M059J (cell line): ENCODE measurements around the gene NDUFB10. TPM values are rescaled to one million over a fixed set of nuclear protein-coding genes. Genes with fewer than 3 reads are reported as not detected.
"Not testable (repeated sequence)": the region's sequence is repeated elsewhere in the genome, so short reads cannot be mapped to it uniquely, and the experiment has no call there.

ENCODE experiments used
- DNase-seq: peaks from one replicate; pipeline ENCODE4 v3.0.0-alpha.2; 2012; ENCODE audit warnings: low read depth
- total RNA-seq: library from RNA; depleted of rRNA; stranded (reverse); fragments of >200 nt; shearing (Covaris generic); gene quantifications from 2 replicates; pipeline ENCODE4 v1.2.3, GENCODE V29; 2014

The NDUFB10 gene
- total RNA-seq, 1 experiment from 2014 or later, result 287 TPM

- DNase-seq, result no peak
Measured at GRCh38 chr16:1946495-1947368, 12.6 kb upstream of the NDUFB10 start.

- DNase-seq, result no peak
Measured at GRCh38 chr16:1947369-1947670, 12.0 kb upstream of the NDUFB10 start.

- DNase-seq, result no peak
Measured at GRCh38 chr16:1949507-1949906, 9.8 kb upstream of the NDUFB10 start.

GRCh38 chr16:1950047-1950446 lies 9.3 kb upstream of the NDUFB10 start:
- DNase-seq, result no peak

GRCh38 chr16:1950559-1950958 lies 8.8 kb upstream of the NDUFB10 start:
- DNase-seq, result no peak

GRCh38 chr16:1953734-1954133 lies 5.6 kb upstream of the NDUFB10 start:
- no peak for DNase-seq

GRCh38 chr16:1957434-1958142 lies 1.8 kb upstream of the NDUFB10 start:
- DNase-seq, result not testable (repeated sequence)

GRCh38 chr16:1958143-1958491 lies 1.2 kb upstream of the NDUFB10 start:
- not testable (repeated sequence) for DNase-seq

- no peak for DNase-seq
Measured at GRCh38 chr16:1958715-1959268, 546 bp upstream of the NDUFB10 start.

GRCh38 chr16:1960665-1961630 lies 1.6 kb downstream of the NDUFB10 start:
- DNase-seq, result peak; percentile 48

- peak; percentile 20 for DNase-seq
Measured at GRCh38 chr16:1961651-1962067, 2.3 kb downstream of the NDUFB10 start.

- not testable (repeated sequence) for DNase-seq
Measured at GRCh38 chr16:1962161-1963153, 3.1 kb downstream of the NDUFB10 start.

GRCh38 chr16:1963806-1964505 lies 4.6 kb downstream of the NDUFB10 start:
- DNase-seq, result peak; percentile 44

- peak; percentile 97 for DNase-seq
Measured at GRCh38 chr16:1964506-1965395, 5.4 kb downstream of the NDUFB10 start, which contains the start of gene RPS2. Gene RPS2 (minus strand): TSS chr16:1964826. CDS start chr16:1964625, 201 bp downstream.

- DNase-seq, result no peak
Measured at GRCh38 chr16:1965396-1966001, 6.2 kb downstream of the NDUFB10 start.

- no peak for DNase-seq
Measured at GRCh38 chr16:1966460-1966859, 7.1 kb downstream of the NDUFB10 start, which contains the start of gene RNF151. Gene RNF151 (plus strand): TSS chr16:1966856. CDS start chr16:1966882, 26 bp downstream.

- no peak for DNase-seq
Measured at GRCh38 chr16:1968146-1968953, 9.0 kb downstream of the NDUFB10 start.
